RWPE2 (cell line): ENCODE data around the gene PDE4D.

Source experiments
- ATAC-seq: fragments of 200-7000 bp; cut with Tn5 transposase; 3 replicates; pipeline ENCODE4 v1.9.1; 2021; ENCODE audit warnings: low read depth
- DNase-seq: peaks from one replicate; pipeline ENCODE4 v3.0.0-alpha.2; 2020; ENCODE audit warnings: low spot score
- H3K27ac ChIP-seq: fragments of 450-650 bp; 2 replicates; pipeline ENCODE4 v1.5.1; 2017; ENCODE audit warnings: mild to moderate bottlenecking; ENCODE audit not compliant: poor library complexity, severe bottlenecking
- H3K27me3 ChIP-seq: fragments of 250-450 bp; sonication (Bioruptor Pico); 2 replicates; pipeline ENCODE4 v1.5.1; 2021; ENCODE audit warnings: mild to moderate bottlenecking, moderate library complexity; ENCODE audit not compliant: insufficient read depth, poor library complexity, severe bottlenecking
- H3K36me3 ChIP-seq: fragments of 250-450 bp; sonication (Bioruptor Pico); 2 replicates; pipeline ENCODE4 v1.5.1; 2020; ENCODE audit warnings: low read depth, mild to moderate bottlenecking, moderate library complexity
- H3K4me1 ChIP-seq: fragments of 250-450 bp; sonication (Bioruptor Pico); 2 replicates; pipeline ENCODE4 v1.5.1; 2021; ENCODE audit warnings: mild to moderate bottlenecking, moderate library complexity; ENCODE audit not compliant: insufficient read depth, poor library complexity, severe bottlenecking
- H3K4me3 ChIP-seq: fragments of 250-450 bp; sonication (Bioruptor Pico); 2 replicates; pipeline ENCODE4 v1.5.1; 2021; ENCODE audit warnings: mild to moderate bottlenecking, moderate library complexity; ENCODE audit not compliant: severe bottlenecking
- H3K9me3 ChIP-seq: fragments of 250-450 bp; sonication (Bioruptor Pico); 2 replicates; pipeline ENCODE4 v1.5.1; 2021; ENCODE audit warnings: mild to moderate bottlenecking, moderate library complexity; ENCODE audit not compliant: severe bottlenecking
- TF ChIP-seq, protein P1 (sequence below): fragments of 450-650 bp; IDR thresholded peaks from one replicate; pipeline ENCODE4 v1.5.1; 2017; ENCODE audit warnings: mild to moderate bottlenecking, moderate library complexity; ENCODE audit not compliant: poor library complexity, severe bottlenecking

The PDE4D gene

DNA sequence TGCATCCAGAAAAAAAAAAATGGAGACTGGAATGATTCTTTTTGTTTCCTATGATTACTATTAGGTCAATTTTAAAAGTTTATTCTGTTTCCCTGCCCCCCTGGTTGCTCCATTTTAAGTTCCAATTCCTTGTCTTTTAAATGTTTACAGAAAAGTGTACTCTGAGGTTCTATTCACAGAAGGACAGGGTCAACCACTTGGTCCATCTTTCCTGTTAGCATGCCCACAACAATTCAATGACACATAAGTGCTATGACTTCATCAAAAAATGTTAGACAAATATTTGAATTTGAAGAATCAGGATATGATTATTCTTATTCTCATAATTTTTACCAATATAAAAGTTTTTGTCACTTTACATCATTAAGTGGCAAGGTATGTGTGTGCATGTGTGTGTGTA, 123.7 kb downstream of the PDE4D start:
- H3K4me1 ChIP-seq: peaks cover 55% of the 10 kb centered on the region
- peak overlapping the region; percentile 94 for H3K27ac ChIP-seq
- no peaks in the 10 kb centered on the region for H3K9me3 ChIP-seq
- DNase-seq (no peak), ATAC-seq (no peak)
- TF ChIP-seq, protein P1, sequence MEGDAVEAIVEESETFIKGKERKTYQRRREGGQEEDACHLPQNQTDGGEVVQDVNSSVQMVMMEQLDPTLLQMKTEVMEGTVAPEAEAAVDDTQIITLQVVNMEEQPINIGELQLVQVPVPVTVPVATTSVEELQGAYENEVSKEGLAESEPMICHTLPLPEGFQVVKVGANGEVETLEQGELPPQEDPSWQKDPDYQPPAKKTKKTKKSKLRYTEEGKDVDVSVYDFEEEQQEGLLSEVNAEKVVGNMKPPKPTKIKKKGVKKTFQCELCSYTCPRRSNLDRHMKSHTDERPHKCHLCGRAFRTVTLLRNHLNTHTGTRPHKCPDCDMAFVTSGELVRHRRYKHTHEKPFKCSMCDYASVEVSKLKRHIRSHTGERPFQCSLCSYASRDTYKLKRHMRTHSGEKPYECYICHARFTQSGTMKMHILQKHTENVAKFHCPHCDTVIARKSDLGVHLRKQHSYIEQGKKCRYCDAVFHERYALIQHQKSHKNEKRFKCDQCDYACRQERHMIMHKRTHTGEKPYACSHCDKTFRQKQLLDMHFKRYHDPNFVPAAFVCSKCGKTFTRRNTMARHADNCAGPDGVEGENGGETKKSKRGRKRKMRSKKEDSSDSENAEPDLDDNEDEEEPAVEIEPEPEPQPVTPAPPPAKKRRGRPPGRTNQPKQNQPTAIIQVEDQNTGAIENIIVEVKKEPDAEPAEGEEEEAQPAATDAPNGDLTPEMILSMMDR: no peak
- 0 out of 2 replicates have a peak, but pooled peaks cover 5% of the 10 kb centered on the region for H3K36me3 ChIP-seq
- H3K27me3 ChIP-seq: no peaks in the 10 kb centered on the region
- no peak overlapping the region for H3K4me3 ChIP-seq

DNA sequence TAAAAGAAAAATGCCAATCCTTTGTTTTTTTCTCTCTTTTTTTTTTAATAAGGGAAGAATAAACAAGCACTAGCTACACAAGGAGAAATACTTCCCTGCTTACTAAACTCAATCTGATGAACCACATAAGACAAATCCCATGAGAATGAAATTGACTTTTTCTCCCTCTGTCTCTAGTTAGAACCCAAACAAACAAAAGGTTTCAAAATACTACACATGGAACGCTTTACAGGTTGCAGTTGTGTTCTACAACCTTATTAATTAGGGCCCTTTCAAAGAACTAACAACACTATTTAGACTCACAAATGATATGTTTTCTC, 124.5 kb downstream of the PDE4D start:
- H3K27me3 ChIP-seq: no peaks in the 10 kb centered on the region
- peaks cover 54% of the 10 kb centered on the region for H3K4me1 ChIP-seq
- no peak for DNase-seq
- H3K36me3 ChIP-seq: 0 out of 2 replicates have a peak, but pooled peaks cover 5% of the 10 kb centered on the region
- H3K9me3 ChIP-seq: no peaks in the 10 kb centered on the region
- TF ChIP-seq, protein P1: no peak
- ATAC-seq: no peak
- peak overlapping the region; percentile 94 for H3K27ac ChIP-seq
- H3K4me3 ChIP-seq: peak overlapping the region; percentile 44

DNA sequence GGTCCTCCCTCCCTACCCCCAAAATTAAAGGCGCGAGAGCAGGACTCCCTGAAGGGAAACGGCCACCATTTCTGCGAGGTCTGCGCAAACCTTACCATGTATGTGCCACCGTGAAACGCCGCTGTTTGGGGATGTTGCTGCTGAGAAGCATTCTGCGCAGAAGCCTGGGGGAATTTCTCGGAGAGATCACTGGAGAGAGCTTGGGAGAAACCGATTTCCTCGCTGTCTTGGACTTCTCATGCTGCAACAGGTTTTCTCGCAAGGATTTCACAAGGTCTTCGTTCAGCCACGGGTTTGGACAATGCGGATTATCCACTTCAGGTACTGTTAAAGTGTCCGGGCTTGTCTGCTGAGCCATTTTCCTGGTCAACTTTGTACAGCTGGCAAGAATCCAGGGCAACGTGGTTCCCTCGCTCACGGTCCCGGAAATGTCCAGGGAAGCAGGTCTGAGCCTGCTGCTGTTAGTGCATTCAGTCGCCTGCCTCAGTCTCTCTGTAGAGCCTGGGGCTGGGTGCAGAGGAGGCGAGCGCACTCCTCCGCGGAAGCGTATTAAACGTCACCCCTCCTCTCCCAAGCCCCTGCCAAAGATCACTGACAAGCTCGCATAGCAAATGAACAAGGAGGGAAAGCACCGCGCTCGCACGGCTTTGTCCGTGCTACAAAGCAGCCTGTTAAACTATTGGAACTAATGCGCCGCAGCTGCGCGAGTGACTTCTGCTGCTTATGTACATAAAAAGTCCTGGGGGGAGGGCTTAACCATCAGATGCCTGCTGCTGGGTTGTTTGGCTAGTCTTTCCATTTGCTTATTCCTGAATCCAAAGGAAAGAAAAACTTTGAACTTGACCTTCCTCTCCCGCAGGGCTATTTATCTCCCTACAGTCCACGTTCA, 125.1 kb downstream of the PDE4D start:
- TF ChIP-seq, protein P1: no peak
- peak; percentile 62 for ATAC-seq
- H3K4me3 ChIP-seq: peak overlapping the region; percentile 44
- 0 out of 2 replicates have a peak, but pooled peaks cover 5% of the 10 kb centered on the region for H3K36me3 ChIP-seq
- peak; percentile 81 for DNase-seq
- peaks cover 48% of the 10 kb centered on the region for H3K4me1 ChIP-seq
- H3K27me3 ChIP-seq: no peaks in the 10 kb centered on the region
- peak overlapping the region; percentile 94 for H3K27ac ChIP-seq
- no peaks in the 10 kb centered on the region for H3K9me3 ChIP-seq

DNA sequence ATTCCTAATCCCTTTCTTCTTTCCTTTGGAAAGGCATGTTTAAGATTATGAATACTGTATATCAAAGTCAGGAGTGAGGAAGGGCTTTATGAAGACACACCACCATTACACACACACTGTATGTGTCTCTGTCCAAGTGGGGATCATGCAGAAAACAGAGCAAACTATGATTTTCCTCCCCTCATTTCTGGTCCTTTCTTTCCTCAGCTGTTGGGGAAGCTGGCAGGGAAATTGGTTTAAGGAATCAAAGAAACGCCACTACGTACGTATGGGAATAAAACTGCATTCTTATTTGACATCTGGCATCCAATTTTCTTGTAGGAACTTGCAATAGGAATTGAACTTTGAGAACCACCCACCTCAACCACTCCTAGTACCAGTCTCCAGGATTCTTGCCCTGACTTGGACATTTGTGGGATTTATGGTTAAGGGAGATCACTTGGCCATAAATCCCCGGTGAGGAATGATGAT, 125.8 kb downstream of the PDE4D start:
- peak overlapping the region; percentile 44 for H3K4me3 ChIP-seq
- 0 out of 2 replicates have a peak, but pooled peaks cover 5% of the 10 kb centered on the region for H3K36me3 ChIP-seq
- DNase-seq: no peak
- H3K9me3 ChIP-seq: no peaks in the 10 kb centered on the region
- peak overlapping the region; percentile 94 for H3K27ac ChIP-seq
- TF ChIP-seq, protein P1: no peak
- H3K27me3 ChIP-seq: no peaks in the 10 kb centered on the region
- peak; percentile 52 for ATAC-seq
- peaks cover 41% of the 10 kb centered on the region for H3K4me1 ChIP-seq

DNA sequence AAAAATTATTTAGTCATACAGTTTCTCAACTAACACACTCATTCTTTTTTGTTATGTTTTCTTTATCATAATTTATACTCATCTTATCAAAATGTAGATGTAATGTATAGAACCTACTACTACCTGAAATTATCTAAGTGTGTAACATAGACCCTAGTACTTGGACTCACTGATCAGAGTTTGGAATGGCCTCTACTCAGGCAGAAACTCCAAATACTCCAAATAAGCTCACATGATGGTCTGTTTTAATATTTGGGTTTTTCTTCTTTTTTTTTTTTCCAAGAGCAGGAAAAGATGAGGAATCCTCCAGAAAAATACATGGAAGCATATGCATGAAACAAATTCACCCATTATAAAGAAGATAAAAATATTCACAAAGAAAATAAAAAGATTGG, 126.3 kb downstream of the PDE4D start:
- TF ChIP-seq, protein P1: no peak
- no peaks in the 10 kb centered on the region for H3K9me3 ChIP-seq
- peak overlapping the region; percentile 44 for H3K4me3 ChIP-seq
- no peak for ATAC-seq
- no peak for DNase-seq
- peak overlapping the region; percentile 94 for H3K27ac ChIP-seq
- 0 out of 2 replicates have a peak, but pooled peaks cover 5% of the 10 kb centered on the region for H3K36me3 ChIP-seq
- no peaks in the 10 kb centered on the region for H3K27me3 ChIP-seq
- peaks cover 36% of the 10 kb centered on the region for H3K4me1 ChIP-seq
